Measurements from ENCODE around the gene GFPT2.

- TF ChIP-seq POLR2A (IDR thresholded peaks at IDR 0.05) = no peak
- no peak for TF ChIP-seq CTCF (IDR thresholded peaks at IDR 0.05)
- no peak for TF ChIP-seq EP300 (IDR thresholded peaks at IDR 0.05)
Observed at GRCh38 chr5:180382926-180383325, 29.8 kb upstream of the GFPT2 start.

Measured in sigmoid colon (tissue), 4 donors.